ENCODE data around the gene NTN1. TPM values are rescaled to one million over a fixed set of nuclear protein-coding genes. Genes with fewer than 3 reads are reported as not detected.

The NTN1 gene
- total and polyA plus RNA-seq, 2 of the 4 experiments (the other 2 are of a cell fraction): under 0.01 to 0.07 TPM

GRCh38 chr17:9220398-9221146 is 199.3 kb downstream of the NTN1 start:
- Histone ChIP-seq H2BK20ac (ENCODE audit: low read depth, low read length) (no peak overlapping the region), H3K36me3 (ENCODE audit: control insufficient read depth, insufficient read depth, low read length) (no peaks in the 10 kb centered on the region), H3K27me3 (ENCODE audit: control insufficient read depth, insufficient read depth, low read length) (no peaks in the 10 kb centered on the region), H3K9me1 (ENCODE audit: insufficient read depth, low read length) (no peaks in the 10 kb centered on the region), H3K14ac (replicated peaks; ENCODE audit: low read depth, low read length) (no peak overlapping the region), H2AK9ac (replicated peaks; ENCODE audit: low read depth, low read length, poor library complexity) (no peak overlapping the region), H3K27ac (ENCODE audit: insufficient read depth, low read length) (no peak overlapping the region), H3K4me3 (ENCODE audit: insufficient read depth, low read depth, low read length) (no peak overlapping the region), H4K8ac (ENCODE audit: low read depth in 2 of 2, low read length in 2 of 2) (no peak overlapping the region), H2BK15ac (ENCODE audit: low read depth, low read length) (no peak overlapping the region), H3K79me1 (ENCODE audit: low read depth in 1 of 2, low read length in 2 of 2) (no peaks in the 10 kb centered on the region), H2AK5ac (ENCODE audit: low read depth, low read length) (no peak overlapping the region), H2BK5ac (ENCODE audit: low read depth, low read length, poor library complexity, severe bottlenecking) (no peak overlapping the region), H3K56ac (ENCODE audit: extremely low read depth, insufficient read depth, low read length) (no peak overlapping the region), H3K4ac (ENCODE audit: low read depth, low read length) (no peak overlapping the region), H3K23ac (ENCODE audit: low read depth, low read length) (no peak overlapping the region), H3K4me2 (ENCODE audit: low read depth, low read length) (no peak overlapping the region), H4K20me1 (ENCODE audit: insufficient read depth, low read length) (no peaks in the 10 kb centered on the region), H3K4me1 (ENCODE audit: control insufficient read depth, insufficient read depth, low read length) (peaks cover 6% of the 10 kb centered on the region; the same call in 1 of the 2 replicates), H4K5ac (ENCODE audit: low read depth, low read length) (no peak overlapping the region), H3K18ac (ENCODE audit: low read depth, low read length) (no peak overlapping the region), H4K91ac (ENCODE audit: insufficient read depth, low read depth, low read length) (no peak overlapping the region), H3K9ac (ENCODE audit: low read depth, low read length) (no peak overlapping the region), H2BK120ac (ENCODE audit: low read depth, low read length) (no peak overlapping the region), H3K9me3 (ENCODE audit: control insufficient read depth, insufficient read depth, low read length) (peaks cover 4% of the 10 kb centered on the region; the same call in 1 of the 2 replicates), H2AFZ (replicated peaks; ENCODE audit: low read length, poor library complexity) (no peak overlapping the region)
- no peak for ATAC-seq (ENCODE audit: low read depth)
- ChIA-PET CTCF (no interaction called here), POLR2A (ENCODE audit: unreplicated experiment) (no interaction called here)
- DNase-seq: no peak
- dilution Hi-C loops (cut with HindIII; ENCODE audit: low sequenced_read_pairs, unreplicated experiment) (no loop called here), in situ Hi-C loops (cut with MboI; ENCODE audit: low sequenced_read_pairs) (no loop called here), intact Hi-C loops (cut with micrococcal nuclease) (no loop called here)
- WGBS, 2 experiments (ENCODE audit: extremely low coverage in 2 of 2, insufficient read length in 1 of 2): 87% methylated on average over 9 of the region's 23 CpGs; no CpG with 5 or more reads in 1 of the 2 experiments
- TF ChIP-seq RCOR1 (IDR thresholded peaks at IDR 0.05; ENCODE audit: insufficient replicate concordance, low read length) (no peak), CTCF (conservative IDR thresholded peaks at IDR 0.05; ENCODE audit: low read depth, low read length) (no peak), BHLHE40 (IDR thresholded peaks at IDR 0.05; ENCODE audit: low read depth, low read length) (no peak), CEBPB (IDR thresholded peaks at IDR 0.05; ENCODE audit: low read depth, low read length) (no peak), SMC3 (IDR thresholded peaks at IDR 0.05; ENCODE audit: low read depth, low read length) (no peak), RFX5 (IDR thresholded peaks at IDR 0.05; ENCODE audit: low read depth, low read length) (no peak), MAFK (IDR thresholded peaks at IDR 0.05; ENCODE audit: low read depth, low read length) (no peak), ELK1 (IDR thresholded peaks at IDR 0.05; ENCODE audit: borderline replicate concordance, low read depth, low read length) (no peak), USF2 (IDR thresholded peaks at IDR 0.05; ENCODE audit: low read depth, low read length) (no peak), NFE2L2 (IDR thresholded peaks at IDR 0.05; ENCODE audit: low read depth, low read length) (no peak), FOS (IDR thresholded peaks at IDR 0.05; ENCODE audit: low read depth, low read length) (no peak), MXI1 (IDR thresholded peaks at IDR 0.05; ENCODE audit: borderline replicate concordance, low read depth, low read length) (no peak)
- no TSS peak for BruUV-seq (replicated peaks)
